Measurements from ENCODE around the gene PTGFRN.

DNA sequence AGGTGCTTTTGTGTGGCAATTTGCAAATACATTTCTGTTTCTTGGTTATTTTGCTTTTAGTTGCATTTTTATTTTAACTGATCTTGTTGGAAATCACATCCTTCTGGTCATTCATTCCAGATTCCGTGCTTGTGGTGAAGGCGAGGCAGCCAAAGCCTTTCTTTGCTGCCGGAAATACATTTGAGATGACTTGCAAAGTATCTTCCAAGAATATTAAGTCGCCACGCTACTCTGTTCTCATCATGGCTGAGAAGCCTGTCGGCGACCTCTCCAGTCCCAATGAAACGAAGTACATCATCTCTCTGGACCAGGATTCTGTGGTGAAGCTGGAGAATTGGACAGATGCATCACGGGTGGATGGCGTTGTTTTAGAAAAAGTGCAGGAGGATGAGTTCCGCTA, 57.1 kb downstream of the PTGFRN start:
- TF ChIP-seq, protein P1, sequence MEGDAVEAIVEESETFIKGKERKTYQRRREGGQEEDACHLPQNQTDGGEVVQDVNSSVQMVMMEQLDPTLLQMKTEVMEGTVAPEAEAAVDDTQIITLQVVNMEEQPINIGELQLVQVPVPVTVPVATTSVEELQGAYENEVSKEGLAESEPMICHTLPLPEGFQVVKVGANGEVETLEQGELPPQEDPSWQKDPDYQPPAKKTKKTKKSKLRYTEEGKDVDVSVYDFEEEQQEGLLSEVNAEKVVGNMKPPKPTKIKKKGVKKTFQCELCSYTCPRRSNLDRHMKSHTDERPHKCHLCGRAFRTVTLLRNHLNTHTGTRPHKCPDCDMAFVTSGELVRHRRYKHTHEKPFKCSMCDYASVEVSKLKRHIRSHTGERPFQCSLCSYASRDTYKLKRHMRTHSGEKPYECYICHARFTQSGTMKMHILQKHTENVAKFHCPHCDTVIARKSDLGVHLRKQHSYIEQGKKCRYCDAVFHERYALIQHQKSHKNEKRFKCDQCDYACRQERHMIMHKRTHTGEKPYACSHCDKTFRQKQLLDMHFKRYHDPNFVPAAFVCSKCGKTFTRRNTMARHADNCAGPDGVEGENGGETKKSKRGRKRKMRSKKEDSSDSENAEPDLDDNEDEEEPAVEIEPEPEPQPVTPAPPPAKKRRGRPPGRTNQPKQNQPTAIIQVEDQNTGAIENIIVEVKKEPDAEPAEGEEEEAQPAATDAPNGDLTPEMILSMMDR (conservative IDR thresholded peaks at IDR 0.05 in 1 of 2, IDR thresholded peaks at IDR 0.05 in 1 of 2; ENCODE audit: extremely low read depth in 1 of 2, insufficient read depth in 1 of 2, low read depth in 1 of 2, low read length in 2 of 2) = no peak
- no peak for TF ChIP-seq EZH2 (IDR thresholded peaks at IDR 0.05; ENCODE audit: borderline replicate concordance, low read length)
